ENCODE measurements around the gene SLC38A10.

GRCh38 chr17:81270279-81270678 is 24.8 kb downstream of the SLC38A10 start:
- TF ChIP-seq CTCF (IDR thresholded peaks at IDR 0.05; ENCODE audit: low read depth, low read length, poor library complexity, severe bottlenecking) (no peak), EZH2phosphoT487 (IDR thresholded peaks at IDR 0.05; ENCODE audit: borderline replicate concordance, low read length) (no peak)
